Tongue (tissue), 3 donors: ENCODE measurements around the gene CXXC1. TPM values are rescaled to one million over a fixed set of nuclear protein-coding genes. Genes with fewer than 3 reads are reported as not detected.
A peak's percentile ranks its signal among the peaks of the same experiment; 100 is the strongest.
"Not testable (repeated sequence)": the region's sequence is repeated elsewhere in the genome, so short reads cannot be mapped to it uniquely, and the experiment has no call there.

Experiments
- DNase-seq: peaks from one replicate; pipeline ENCODE4 v3.0.0-alpha.2; 2015
- small RNA-seq: library from RNA; depleted of rRNA; stranded (forward); fragments of <200 nt; gene quantifications from one replicate; pipeline ENCODE3, GENCODE V24; 2014; ENCODE audit warnings: low replicate concordance
- total RNA-seq: library from RNA; depleted of rRNA; stranded (reverse); fragments of >200 nt; gene quantifications from one replicate; pipeline ENCODE4 v1.2.3, GENCODE V29; 2014

The CXXC1 gene
- total RNA-seq, 1 donor from 2014 or later, result 38.0 TPM

- DNase-seq, result no peak
These were observed 13.4 kb downstream of the CXXC1 start for GRCh38 chr18:50274044-50274442.

GRCh38 chr18:50273203-50274043 lies 14.1 kb downstream of the CXXC1 start:
- DNase-seq, result no peak

DNA sequence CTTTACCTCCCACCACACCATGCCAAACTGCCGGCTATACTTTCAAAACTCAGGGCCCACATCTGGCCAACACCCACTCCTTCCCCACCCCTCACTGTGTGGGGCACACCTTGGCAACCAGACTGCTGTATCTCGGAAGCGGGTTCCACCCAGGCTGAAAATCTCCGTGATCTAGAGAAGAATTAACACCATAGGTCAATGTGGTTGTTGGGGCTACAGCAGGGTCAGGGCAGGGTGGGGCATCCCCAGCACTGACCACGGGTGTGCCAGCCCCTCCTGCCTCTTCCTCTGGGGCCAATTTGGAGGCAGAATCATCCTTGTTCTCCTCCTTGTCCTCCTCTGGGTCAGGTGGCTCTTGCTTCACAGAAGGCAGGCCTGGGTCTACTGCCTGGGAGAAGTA lies 14.9 kb downstream of the CXXC1 start:
- no peak for DNase-seq

GRCh38 chr18:50268022-50268747 lies 19.3 kb downstream of the CXXC1 start:
- DNase-seq, result peak; percentile 79

GRCh38 chr18:50266248-50266704 lies 21.2 kb downstream of the CXXC1 start, which contains the start of gene CFAP53:
Gene CFAP53, minus strand, starts transcription at chr18:50266495. Its CDS starts 91 bp downstream, at chr18:50266404.
- peak; percentile 95 for DNase-seq

GRCh38 chr18:50262977-50263376 lies 24.5 kb downstream of the CXXC1 start:
- DNase-seq, result no peak

GRCh38 chr18:50250935-50251334 lies 36.6 kb downstream of the CXXC1 start:
- DNase-seq, result no peak

GRCh38 chr18:50249576-50249975 lies 37.9 kb downstream of the CXXC1 start:
- no peak for DNase-seq

- DNase-seq, result no peak
These were observed 39.9 kb downstream of the CXXC1 start for GRCh38 chr18:50247561-50247960.

GRCh38 chr18:50241768-50242167 lies 45.7 kb downstream of the CXXC1 start:
- not testable (repeated sequence) for DNase-seq

GRCh38 chr18:50240080-50240563 lies 47.4 kb downstream of the CXXC1 start:
- no peak for DNase-seq

DNA sequence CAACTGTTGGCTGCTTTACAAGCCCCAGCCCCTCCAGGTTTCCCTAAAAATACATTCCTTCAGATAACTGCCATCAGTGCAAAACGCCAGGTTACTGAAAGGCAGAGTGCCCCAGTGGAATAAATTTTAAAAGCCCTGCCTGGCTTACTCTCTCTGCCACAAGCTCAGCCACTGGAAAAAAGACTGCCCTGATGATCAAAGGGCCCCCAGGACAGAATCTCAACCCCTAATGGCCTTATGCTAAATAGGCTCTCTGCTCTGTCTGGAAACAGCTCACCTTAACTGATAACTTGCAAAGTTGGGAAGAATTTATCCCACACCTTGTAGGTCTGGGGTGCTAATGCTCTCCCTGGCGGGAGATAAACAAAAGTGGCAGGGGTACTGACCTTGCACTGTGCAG lies 55.1 kb downstream of the CXXC1 start:
- DNase-seq, result no peak

Small RNA genes within 50 kb of the gene (small RNA-seq; reads per million reads assigned to genes)
- gene RNA5SP458, result not detected

Other genes with a start within 250 kb of the CXXC1 start
- gene MYO5B, start 92.5 kb downstream of the CXXC1 start, total RNA-seq, result 12.8 TPM
- 0.31 TPM for gene CFAP53, start 21.2 kb downstream of the CXXC1 start, total RNA-seq
- 68.7 TPM for gene MBD1, start 6.2 kb downstream of the CXXC1 start, total RNA-seq
- 2.6 TPM for gene SKA1, start 87.4 kb upstream of the CXXC1 start, total RNA-seq